ENCODE measurements around the gene ATP2A3.

- no peak for TF ChIP-seq CTCF (conservative IDR thresholded peaks at IDR 0.05 in 1 of 2, IDR thresholded peaks at IDR 0.05 in 1 of 2; ENCODE audit: low read depth in 1 of 2, low read length in 2 of 2)
- no peak for TF ChIP-seq EZH2 (IDR thresholded peaks at IDR 0.05; ENCODE audit: low read length, missing control alignments)
Observed at GRCh38 chr17:3973495-3974137, 9.4 kb upstream of the ATP2A3 start.

Measured in fibroblast of lung (primary cell).